Effector CD4-positive, alpha-beta T cell (primary cell): ENCODE data around the gene MAGOH.

Source experiments
- DNase-seq: peaks from one replicate; pipeline ENCODE4 v3.0.0-alpha.2; 2020

Gene MAGOH

DNA sequence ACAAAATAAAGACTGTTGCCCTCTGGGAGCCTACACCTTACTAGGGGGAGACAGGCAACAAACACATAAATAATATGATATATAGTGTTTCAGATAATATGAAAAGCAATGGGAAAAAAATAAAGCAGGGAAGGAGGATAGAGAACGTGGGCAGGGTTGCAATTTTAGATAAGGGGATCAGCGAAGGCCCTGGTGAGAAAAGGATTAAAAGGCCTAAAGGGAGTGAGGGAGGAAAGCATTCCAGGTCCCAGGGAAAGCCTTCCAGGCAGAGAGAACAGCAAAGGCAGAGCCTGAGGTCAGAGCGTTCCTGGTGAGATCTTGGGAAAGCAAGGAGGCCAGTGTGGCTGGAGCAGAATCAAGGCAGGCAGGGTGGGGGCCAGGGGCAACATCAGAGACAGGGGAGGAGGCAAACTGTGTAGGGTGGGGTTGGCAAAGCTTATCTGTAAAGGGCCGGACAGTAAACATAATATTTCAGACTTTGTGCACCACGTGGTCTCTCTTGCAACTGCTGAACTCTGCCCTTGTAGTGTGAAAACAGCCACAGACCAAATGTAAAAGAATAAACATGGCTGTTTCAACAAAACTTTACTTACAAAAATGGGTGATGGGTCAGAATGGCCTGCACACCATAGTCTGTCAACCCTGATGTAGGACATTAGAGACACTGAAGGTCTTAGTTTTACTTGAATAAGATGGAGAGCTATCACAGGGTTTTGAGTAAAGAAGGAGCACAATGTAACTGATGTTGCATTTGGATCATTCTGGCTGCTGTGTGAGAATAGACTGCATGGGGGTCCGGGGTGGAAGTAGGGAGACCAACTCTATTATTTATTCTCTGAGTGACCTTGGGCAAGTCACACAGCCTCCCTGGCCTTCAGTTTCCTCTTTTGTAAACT lies 55.0 kb downstream of the MAGOH start:
- no peak for DNase-seq

DNA sequence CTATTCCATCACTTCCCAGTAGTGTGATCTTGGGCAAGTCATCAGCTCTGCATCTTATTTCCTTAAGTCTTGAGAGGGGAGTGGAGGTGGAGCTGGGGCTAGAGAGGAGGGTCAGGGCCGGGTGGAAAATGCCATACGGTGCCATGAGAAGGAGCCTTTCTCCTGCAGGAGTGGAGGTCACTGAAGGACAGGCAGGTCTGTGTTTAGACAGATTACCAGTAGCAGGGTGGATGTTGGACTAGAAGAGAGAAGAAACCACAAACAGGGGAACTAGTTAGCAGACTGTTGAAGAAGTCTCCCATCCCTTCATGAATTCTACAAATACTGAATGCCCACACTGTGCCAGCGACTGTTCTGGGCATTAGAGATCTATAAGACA lies 55.6 kb downstream of the MAGOH start:
- DNase-seq = no peak

DNA sequence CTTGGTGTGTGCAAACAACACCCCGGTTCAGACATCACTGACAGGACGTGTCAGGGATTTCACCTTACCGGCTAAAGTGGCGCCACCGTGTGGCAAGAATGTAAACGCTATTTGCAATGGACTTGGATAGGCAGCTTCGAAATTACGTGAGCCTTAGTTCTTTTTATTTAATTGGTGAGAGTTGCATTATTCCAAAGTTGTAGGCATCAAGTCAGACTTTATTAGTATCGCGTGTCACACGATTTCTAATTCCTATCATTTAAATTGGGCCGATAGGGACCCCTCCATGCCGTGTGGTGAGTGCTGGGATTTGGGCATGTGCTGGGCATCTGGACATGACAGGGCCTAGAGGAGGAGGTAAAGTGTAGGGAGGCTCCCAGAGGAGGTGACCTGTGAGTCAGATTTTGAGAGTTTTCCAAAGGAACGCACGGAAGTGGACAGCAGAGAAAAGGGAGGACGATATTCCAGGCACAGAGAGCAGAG lies 56.2 kb downstream of the MAGOH start:
- DNase-seq = peak; percentile 77

DNA sequence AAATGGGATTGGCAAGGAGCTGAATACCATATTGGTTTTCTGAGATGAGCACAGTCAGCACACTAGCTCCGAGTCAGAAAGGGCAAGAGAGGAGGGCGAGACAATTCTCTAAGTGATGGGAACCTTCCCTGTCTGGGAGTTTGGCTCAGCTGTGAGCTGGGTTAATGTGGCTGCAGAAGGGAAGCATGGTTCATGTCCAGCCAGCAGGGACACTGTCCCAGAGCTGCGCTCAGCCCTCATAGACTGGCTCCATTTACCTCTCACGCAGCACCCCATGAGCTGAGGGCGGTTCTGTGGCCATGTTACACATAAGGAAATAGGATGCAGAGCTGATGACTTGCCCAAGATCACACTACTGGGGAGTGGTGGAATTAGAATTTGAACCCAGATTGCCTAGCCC lies 57.4 kb downstream of the MAGOH start:
- no peak for DNase-seq

DNA sequence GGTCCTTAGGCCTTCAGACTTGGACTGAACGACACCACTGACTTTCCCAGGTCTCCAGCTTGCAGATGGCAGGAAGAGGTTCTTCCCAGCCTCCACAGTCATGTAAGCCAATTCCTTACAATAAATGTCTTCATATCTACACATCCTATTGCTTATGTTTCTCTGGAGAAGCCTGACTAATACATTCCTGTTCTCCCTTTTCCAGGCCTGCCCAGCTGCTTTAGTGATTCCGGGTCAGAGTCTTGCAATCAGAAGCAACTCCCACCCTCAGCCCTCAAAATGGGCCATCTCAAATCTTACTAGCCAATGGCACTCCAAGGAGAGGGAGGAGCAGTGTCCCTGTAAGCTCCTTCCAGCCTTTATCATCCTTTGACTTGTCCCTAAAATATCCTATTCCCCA lies 58.1 kb downstream of the MAGOH start:
- no peak for DNase-seq
